HG03457 (cell line): ENCODE results near the gene L3MBTL4.

Experiments
- ATAC-seq: cut with Tn5 transposase; IDR thresholded peaks from one replicate; pipeline ENCODE4 v1.9.1; 2021; ENCODE audit warnings: moderate number of reproducible peaks; ENCODE audit not compliant: unreplicated experiment

Gene L3MBTL4

DNA sequence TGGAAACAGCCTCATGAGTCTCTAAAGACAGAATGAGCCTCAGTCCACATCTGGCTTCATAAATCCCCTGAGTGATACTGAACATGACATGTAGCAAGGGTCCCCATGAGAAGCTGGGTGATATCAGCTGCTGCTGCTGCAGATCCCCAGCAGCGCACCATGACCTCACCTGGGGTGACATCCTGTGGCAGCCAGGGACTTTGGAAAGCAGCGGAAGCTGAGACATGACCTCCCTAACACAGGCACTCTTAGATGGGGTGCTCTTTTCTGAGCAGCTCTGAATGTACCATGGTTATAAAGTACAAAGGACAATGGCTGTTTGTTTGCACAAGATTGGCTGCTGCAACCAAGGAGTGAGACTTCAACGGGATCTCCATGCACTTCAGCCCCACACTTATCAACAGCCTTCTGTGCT is 444.7 kb downstream of the L3MBTL4 start:
- no peak for ATAC-seq

DNA sequence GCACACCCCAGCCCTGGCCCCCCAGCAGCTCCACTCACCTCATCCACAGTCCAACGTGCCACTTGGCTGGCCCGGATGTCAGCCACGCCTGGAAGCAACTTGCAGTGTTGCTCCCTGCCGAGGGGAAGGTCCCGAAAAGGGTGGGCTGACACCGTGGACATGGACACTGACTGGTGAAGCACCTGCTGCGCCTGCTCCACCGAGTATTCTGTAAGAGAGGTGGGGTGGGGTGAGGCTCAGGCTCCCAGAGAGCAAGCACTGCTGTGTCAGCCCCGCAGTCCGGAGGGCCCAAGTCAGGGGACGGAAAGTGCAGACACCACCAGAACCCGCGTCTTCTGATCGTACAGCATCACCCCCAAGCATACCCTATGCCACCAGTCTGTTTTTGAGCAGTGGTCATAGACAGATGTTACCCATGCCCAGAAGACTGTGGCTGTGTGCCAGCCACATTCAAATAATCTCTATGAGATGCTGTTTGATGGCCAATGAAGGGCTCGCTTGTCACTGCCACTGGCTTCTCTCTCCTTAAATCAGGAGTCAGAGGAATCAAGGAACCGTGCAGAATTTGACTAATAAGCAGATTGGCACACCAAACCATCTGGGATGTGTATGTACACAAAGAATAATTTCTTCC is 445.2 kb downstream of the L3MBTL4 start:
- no peak for ATAC-seq

DNA sequence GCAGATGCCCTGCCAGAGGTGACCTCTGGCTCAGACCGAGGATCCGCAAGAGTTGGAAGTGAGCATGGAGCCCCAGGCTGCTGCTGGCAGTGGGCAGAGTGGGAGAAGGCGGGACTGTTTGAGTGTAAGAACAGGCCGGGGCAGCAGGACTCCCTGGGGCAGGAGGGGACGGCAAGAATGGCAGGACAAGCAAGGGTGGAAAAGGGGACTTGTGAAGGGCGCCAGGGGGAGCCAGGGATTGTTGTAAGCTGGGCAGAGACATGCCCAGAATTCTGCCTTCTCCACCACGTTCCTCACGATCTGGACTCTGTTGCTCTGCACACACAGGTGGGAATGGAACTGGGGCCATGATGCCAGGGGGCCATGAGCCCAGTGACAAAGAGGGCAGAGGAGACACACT is 447.0 kb downstream of the L3MBTL4 start:
- ATAC-seq, result no peak

DNA sequence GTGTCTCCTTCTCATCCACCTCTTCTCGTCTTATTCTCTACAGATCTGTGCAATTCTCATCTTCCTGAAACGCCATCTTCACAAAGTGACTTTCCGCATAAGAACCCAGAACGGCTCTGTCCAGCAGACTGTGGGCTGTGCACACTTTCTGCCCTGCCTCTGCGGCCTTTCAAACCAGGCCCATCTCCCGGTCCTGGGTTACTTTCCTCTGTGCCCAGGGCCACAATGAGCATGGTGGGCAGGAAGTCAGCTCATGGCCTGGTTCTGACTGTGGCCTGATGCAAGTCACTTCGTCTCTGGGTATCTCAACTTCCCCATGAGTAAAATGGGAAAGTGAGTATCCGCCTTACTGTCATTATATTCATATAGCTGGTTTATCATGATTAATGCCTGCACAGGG is 447.7 kb downstream of the L3MBTL4 start:
- ATAC-seq, result no peak

DNA sequence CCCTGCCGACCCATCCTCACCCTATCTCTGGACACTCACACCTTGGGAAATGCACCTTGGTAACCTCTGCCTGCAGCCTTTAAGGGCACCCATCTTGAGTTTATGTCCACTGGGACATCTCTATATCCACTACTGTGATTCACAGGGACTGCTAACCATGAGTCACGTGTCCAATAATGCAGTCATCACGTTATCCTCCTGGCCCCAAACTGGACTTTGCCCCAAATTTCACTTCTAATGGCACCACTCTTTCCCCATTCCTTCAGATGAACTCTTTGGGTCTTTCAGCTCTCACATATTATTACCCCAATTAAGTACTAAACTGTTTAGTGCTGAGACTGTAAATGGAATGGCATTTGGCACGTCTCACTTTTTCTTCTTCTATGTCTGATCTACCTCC is 448.2 kb downstream of the L3MBTL4 start:
- ATAC-seq, result no peak

DNA sequence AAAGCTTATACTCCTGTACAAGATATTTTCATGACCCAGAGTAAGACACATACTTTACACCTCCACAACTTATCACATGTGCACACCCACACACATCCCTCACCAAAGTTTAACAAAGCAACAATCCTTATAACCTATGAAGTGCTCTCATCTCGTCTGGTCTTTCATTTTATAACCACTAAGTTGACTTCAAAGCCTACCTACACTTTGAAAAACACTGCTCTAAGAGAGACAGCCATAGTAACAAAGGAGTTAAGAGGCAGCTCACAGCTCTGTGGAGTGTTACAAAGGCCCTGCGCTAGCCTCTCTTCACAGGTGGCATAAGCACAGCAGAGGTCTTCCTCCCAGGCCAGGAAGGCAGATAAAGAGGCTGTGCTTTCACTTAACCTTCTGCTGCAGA is 449.7 kb downstream of the L3MBTL4 start:
- ATAC-seq, result no peak

DNA sequence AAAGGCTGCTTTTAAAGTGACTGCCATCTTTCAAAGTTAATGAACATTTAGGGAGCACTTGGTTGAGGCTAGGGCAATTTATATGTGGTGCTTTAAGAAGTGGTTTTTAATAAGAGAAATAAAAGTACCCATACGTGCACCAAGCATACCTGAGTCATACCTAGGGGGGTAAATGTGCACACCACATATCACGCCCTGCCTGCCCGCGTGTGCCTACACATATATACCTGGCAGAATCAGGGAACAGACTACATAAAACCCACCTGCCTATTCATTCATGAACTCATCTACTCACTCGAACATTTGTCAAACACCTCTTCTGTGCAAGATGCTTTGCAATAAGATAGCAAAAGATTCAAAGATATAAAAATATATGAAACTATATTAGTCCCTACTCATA is 450.1 kb downstream of the L3MBTL4 start:
- no peak for ATAC-seq

DNA sequence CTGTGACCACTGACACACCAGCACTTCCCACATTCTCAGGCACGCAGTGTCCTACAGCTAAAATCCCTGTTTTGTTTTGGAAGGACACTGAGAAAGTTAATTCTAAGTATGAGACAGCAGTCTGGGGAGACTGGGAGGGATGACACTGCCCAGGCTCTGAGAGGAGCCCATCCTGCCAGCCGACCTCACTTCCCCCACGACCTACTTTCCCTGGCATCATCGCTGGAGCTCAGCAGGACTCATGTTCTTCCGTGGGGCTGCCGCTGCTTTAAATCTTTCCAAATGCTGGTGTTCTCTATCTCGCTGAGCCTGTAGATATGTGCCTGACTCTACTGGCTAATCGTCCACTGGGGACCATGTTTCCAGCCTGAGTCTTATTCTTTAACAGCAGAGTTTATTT is 450.6 kb downstream of the L3MBTL4 start:
- ATAC-seq, result no peak

DNA sequence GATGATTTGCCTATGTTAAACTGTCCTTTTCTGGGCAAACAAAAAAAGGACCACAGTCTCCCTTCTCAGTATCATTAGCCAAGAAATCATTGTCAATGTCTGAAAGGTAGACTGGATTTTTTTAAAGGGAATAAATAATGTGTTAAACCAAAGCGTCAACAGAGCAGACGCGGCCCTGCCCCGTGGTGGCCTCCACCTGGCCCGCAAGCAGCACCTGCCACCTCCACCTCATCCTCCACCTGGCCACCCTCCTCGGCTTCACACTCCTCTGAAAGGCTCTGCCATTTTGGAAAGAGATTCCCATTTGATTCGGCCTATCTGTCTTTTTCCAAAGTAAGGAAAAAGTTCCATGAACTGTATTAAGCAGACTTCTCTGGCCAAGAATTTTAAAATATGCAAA is 451.4 kb downstream of the L3MBTL4 start:
- ATAC-seq, result no peak

DNA sequence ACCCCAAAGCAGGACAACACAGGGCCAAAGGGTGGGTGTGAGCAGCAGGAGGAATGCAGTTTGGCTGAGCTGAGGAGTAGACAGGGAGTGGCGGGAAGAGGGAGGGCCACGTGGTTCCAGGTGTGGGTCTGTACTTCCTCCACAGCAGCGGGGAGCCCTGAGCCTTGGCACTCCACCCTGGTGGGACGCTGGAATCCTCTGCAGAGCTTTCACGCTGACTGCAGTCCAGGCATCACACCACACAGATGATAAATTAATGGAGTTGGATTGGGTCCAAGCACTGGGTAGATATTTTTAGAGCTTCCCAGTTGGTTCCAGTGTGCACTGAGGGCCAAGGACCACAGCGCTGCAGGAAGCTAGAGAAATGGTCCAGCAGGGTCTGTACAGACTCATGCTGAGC is 452.3 kb downstream of the L3MBTL4 start:
- ATAC-seq, result no peak

DNA sequence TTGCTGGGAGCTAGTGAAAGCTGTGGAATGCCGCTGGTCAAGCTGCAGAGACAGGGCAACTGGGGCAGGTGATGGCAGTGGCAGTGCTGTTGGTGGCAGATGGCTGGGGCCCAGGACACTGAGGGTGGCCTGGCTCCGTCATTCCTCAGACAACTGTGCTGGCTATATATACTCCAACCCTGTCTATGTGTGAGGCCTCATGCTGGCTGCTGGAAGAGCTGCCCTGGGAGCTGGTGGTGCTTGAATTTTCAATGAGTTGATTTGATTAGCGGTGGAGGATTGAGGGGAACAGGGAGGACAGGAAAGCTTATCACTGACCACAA is 452.9 kb downstream of the L3MBTL4 start:
- ATAC-seq, result no peak

DNA sequence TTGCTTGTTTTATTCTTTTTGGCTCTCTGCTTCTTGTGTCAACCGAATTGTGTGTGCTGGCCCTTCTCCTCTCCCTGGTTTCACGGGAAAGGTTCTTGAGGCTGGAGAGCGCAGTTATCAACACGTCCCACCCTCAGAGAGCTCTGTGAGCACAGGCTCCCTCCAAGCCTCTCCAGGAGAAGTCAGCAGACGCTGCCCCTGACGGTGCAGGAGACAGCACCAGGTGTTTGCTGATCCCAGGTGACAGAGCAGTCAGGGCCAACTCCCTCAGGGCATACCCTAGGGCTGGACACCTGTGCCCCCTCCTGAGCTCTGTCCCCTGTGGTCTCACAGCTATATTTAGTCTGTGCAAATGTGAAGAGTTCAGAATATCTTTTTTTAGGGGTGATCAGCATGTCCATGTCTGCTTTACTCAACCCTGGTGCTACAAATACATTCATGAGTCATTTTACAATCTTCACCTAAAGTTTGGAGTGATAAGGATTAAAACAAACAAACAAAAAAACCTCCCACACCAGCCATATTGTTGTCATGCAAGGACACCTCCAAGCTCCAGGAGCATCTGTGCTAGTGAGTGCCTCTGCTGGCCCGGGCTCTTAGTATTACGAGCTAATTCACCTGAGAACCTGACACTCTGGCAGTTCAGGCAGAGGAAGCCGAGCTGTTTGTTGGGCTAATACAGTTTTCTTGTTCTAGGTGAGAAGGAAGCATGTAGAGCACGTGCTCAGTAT is 453.4 kb downstream of the L3MBTL4 start:
- no peak for ATAC-seq

DNA sequence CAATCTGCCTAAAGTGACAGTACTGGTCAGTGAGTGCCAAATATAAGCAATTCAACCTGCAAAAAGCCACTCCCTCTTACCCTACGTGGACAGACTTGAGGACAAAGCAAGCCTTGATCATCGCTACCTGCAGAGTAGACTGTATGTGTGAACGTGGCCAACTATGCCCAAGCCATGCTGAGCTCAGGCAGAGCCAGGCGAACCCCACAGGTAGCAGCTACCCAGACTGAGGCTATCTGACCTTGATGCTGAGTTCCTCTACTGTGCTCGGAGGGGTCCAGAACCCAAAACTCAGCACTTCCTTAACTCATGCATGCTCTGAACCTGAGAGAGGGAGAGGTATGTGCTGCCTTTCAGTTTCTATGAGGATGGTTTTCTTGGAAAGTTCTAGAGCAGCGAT is 455.9 kb downstream of the L3MBTL4 start:
- ATAC-seq, result no peak

DNA sequence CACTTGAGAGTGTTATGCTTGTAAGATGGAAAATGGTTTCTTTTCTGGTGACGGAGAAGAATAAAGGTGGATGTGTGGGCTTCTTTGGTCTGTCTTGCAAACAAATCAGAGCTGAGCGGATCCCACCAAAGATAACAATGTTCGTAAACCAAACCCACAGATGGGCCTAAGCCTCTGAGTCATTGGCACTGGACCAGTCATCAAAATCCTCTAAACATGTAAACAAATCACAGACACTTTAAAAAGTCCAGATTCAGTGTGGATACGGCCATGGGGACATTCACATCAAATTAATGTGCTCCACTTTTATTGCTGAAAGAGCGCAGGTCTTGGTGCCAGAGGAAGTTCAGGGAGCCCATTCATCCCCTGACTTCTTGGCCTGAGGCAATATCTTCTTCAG is 458.9 kb downstream of the L3MBTL4 start:
- no peak for ATAC-seq

DNA sequence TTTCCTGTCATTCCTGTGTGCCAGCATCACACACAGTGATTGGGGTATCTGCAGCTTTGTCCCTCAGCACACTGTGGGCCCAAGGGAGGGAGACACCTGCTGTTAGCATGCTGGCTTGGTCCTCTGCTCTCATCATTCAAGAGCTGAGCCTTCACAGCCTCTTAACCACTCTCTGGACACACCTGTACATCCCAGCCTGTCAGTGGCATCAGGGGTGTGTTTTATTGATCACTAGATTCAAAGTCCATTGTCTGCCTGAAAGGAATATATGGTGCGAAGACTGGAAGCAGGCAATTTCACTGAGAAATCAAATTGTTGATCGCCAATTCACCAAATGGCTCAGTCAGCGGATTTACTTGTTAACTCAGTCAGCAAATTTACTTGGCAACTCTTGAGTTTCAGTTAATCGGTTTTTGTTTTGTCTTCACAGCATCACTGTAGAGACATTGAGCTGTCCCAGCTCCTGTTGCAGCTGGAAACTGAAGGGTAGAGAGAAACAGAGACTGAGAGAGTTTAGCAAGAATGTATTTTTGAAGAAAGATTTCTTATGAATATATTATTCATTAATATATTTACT is 463.1 kb downstream of the L3MBTL4 start:
- ATAC-seq, result no peak

DNA sequence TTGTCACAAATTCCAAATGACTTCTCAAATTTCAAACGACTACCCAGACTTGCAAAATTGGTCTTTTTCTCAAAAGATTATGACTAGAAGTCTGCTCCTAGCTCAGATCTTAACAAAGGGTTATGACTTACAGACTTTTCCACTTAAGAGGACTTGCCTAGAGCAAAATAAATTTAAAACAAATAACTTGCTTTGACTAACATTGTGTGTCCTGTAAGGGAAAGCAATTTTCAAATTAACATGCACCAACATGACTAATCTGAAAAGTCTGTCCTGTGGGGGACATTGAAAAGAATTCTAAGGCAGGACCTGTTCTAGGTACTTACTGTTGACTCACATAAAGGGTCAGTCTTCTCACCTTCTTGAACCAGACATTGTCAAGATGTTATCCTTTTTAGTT is 465.9 kb downstream of the L3MBTL4 start:
- no peak for ATAC-seq

DNA sequence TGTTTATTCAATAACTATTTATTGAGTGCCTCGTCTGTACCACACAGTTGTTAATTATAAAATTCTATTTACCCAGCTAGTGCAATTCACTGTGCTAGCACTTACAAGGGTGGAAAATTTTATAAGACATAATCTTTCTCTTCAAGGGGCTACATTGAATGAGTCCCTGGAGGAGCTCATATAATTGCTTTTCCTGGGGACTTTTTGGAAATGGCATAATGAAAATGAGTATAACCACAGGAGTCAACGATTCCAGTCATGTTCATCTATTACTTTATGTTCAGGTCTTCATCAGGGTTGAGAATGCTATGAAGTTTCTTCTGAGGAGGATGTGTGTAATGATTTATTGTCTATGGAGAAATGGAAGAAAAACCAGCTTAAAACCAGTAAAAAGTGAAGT is 466.5 kb downstream of the L3MBTL4 start:
- ATAC-seq, result no peak

DNA sequence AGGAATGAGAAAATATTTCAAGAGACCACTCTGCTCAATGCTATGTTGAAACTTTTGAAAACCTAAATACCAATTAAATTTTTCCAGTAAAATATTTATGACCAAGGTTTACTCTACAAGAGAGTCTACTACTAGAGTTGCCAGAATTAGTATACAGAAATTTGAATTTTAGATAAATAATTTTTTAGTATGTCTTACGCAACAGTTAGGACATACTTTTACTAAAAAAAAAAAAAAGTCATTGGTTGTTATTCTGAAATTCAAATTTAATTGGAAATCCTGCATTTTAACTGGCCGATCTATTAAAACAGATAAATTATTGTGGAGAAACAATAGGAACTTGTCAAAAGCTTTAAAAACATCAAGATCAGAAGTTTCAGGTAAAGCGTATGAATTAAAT is 470.3 kb downstream of the L3MBTL4 start:
- ATAC-seq, result no peak

DNA sequence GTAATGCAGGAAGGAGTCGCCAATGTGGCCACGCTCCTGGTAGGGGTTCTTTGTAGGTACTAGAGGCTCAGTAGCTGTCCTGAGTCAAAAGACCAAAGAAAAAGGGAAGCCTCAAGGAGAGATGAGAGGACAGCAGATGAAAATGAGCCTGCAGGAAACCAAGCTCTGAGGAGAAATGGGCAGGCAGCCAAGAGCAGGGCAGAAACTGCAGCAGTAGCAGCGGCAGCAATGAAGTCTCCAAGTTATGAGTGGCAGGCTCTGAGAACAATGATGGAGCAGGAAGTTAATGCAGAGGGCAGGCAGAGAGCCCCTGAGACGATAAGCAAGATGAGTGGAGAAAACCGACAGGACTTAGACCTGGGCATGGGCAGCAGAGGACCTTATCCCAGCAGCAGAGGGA is 471.2 kb downstream of the L3MBTL4 start:
- ATAC-seq, result no peak

DNA sequence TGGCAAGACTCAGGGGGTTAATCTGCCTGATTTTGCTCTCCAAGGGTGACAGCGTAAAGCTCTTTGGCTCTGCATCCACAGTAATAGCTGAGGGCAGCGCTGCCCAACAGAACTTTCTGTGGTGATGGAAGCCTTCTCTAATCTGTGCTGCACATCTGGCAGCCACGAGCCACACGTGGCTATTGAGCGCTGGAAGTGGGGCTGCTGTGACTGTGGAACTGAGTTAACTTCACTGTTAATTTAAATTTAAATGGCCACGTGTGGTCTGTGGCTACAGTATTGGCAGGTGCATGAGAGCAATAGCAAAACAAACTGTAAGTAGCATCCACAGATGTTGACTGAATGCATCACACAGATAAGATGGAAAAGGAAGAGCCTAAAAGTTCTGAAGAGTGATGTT is 472.1 kb downstream of the L3MBTL4 start:
- ATAC-seq, result no peak

DNA sequence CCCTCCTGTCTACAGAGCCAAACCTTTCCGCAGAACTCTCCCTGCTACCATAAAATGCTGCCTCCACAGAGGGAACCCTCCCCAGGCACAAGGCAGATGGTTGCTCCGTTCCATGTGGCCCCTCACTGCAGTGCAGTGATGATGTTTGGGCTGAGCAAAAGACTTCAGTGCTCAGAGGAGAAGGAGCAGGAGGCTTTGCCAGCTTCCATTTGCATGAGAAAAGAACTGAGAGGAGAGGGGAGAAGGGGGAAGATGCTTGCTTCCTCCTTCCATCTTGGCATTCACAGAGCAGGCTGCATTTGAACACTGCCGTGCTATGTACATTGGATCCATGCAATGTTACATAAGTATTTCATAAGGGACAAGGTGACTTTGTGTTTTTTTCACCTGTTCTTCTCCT is 472.8 kb downstream of the L3MBTL4 start:
- ATAC-seq, result no peak

DNA sequence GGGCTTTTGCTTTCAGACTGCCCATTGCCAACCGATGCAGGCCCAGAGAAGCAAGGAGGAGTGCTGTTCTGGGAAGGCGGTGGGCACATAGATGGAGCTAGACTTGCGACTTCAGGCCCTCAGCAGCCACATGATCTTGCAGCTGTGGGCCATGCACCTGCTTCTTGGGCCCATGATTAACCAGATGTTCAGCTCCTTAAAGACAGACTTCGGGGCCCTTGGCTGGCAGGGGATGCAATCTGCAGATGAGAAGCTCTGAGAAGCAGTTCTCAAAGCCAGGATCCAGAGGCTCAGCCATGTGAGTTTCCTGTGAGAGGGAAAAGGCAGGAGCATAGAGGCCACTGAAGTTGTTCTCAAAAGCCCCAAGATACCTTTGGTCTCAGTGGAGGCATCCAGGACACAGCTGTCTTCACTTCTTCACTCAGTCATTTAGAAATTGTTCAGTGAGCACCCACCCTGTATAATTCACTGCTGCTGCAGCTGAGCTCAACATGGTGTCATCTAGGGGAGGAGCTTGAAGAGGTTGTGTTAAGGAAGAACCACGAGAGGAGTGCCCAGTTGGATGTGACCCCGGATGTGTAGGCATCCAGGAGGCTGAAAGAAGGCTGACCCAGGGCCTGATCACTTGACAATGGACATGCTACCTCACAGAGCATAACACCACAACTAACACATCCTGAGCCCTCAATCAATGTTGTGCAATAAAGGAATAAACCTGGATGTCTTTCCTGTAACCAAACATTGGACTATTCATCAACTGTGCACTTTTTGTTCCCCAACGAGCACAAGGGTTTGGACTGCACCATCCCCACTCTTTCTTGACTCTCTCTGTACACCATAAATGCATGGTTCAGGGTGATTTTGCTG is 474.7 kb downstream of the L3MBTL4 start:
- ATAC-seq, result no peak
